DMS114 treated with DMSO at 0.1 percent for 48 hours (cell line): ENCODE measurements around the gene ABHD4.

ENCODE experiments used
- DNase-seq: peaks from one replicate; lab custom pipeline; 2025; ENCODE audit not compliant: unreplicated experiment; lab: John Stamatoyannopoulos, UW

ABHD4 gene

GRCh38 chr14:22658946-22659345 is 60.8 kb downstream of the ABHD4 start:
- DNase-seq, result no peak

DNA sequence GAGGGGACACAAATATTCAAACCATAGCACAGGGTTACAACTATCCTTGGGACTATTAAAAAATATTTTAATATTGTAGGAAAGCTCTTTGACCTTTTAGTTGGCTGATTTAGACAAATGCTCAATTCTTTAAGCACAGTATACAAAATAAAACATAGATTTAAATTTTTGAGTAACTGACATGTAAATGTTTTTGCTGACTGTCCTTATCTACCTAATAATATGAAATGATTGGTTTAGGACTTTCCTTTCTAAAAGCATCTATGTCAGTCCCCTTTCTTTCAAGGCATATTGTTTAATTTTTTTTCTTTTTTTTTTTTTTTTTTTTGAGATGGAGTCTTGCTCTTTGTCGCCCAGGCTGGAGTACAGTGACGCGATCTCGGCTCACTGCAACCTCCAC is 62.6 kb downstream of the ABHD4 start:
- no peak for DNase-seq
